Uterus (tissue), 4 donors: ENCODE data around the gene LMO3. TPM values are rescaled to one million over a fixed set of nuclear protein-coding genes. Genes with fewer than 3 reads are reported as not detected.

Source experiments
- DNase-seq, 2 donors: peaks; one replicate each; pipeline ENCODE4 v3.0.0-alpha.2; 2019 to 2020
- H3K27ac ChIP-seq, 2 donors: fragments of 200-600 bp; sonication (generic); 1 replicate in 1 of 2; 2 replicates in 1 of 2; pipeline ENCODE4 v1.5.1; 2016 to 2018
- H3K27me3 ChIP-seq, 2 donors: fragments of 200-600 bp; sonication (generic); one replicate each; pipeline ENCODE4 v1.5.1; 2018 to 2019; ENCODE audit warnings: control low read depth in 1 of 2
- H3K36me3 ChIP-seq, 2 donors: fragments of 200-600 bp; sonication (generic); one replicate each; pipeline ENCODE4 v1.5.1; 2019; ENCODE audit warnings: control low read depth in 1 of 2
- H3K4me1 ChIP-seq, 2 donors: fragments of 200-600 bp; sonication (generic); one replicate each; pipeline ENCODE4 v1.5.1; 2018 to 2019; ENCODE audit warnings: control low read depth in 1 of 2
- H3K4me3 ChIP-seq, 2 donors: fragments of 200-600 bp; sonication (generic); 1 replicate in 1 of 2; 2 replicates in 1 of 2; pipeline ENCODE4 v1.5.1; 2018 to 2019; ENCODE audit warnings: mild to moderate bottlenecking in 1 of 2
- H3K9me3 ChIP-seq, 2 donors: fragments of 200-600 bp; sonication (generic); one replicate each; pipeline ENCODE4 v1.5.1; 2019; ENCODE audit warnings: control low read depth in 1 of 2
- POLR2A ChIP-seq, 2 donors: fragments of 450-650 bp; IDR thresholded peaks; one replicate each; pipeline ENCODE4 v1.6.1; 2016; ENCODE audit warnings: antibody characterized with exemption in 2 of 2, mild to moderate bottlenecking in 1 of 2, moderate library complexity in 1 of 2
- intact Hi-C: fragments of 100-400 bp; cut with DNase I; formaldehyde crosslinking; loops from one replicate; pipeline ENCODE4 v1.15.1; 2023; ENCODE audit warnings: low total_unique reads
- total RNA-seq, 4 donors: library from RNA; depleted of rRNA in 3 of 4; stranded (reverse); fragments of >200 nt in 3 of 4; gene quantifications; one replicate each; pipeline versions ENCODE4 v1.1.0 to v1.2.4, GENCODE V29; 2014 to 2023
- TF ChIP-seq, protein P1 (sequence below), 4 experiments: fragments of 200-600 bp in 2 of 4; fragments of 450-650 bp in 2 of 4; sonication (generic) in 2 of 4; IDR thresholded peaks; one replicate each; pipeline ENCODE4 v1.5.1; 2016 to 2019; ENCODE audit warnings: antibody characterized with exemption in 4 of 4, mild to moderate bottlenecking in 2 of 4, moderate library complexity in 1 of 4
- donor health status: DM: yes; HTN: yes; CAD: no.

Gene LMO3
- total RNA-seq, 4 donors from 2014 or later = 20.9 to 130 (median 67.8) TPM

DNA sequence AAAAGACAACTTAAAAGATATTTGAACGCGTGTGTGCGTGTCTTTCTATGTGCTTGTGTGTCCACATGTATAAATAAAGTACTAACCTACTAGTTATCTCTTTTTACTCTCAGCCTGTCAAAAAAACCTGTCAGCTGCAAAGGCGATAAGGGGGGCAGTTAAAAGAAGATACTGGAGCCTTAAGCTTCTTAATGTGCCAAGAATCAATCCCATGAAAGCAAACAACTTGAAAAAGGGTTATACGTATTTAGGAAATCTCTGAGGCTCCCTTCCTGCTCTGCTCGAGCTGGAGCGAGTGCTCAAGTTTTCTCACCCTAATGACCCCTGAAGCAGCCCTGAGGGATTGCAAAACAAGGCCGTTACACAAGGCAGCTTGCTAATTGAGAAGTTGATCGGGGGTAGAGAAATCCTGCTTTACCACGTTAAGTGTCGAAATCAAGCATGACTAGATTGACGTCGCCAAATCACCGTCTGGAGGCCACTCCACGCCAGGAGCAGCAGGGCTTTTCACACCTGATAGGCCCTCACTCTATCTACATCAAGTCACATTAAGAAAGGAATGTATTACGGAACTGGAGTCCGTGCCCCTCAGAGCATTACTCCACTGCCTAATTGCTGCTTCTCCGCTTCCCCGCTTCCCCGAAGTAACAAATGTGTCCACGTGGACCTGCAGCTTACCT is 32.4 kb downstream of the LMO3 start:
- Histone ChIP-seq H3K4me3 (no peak overlapping the region), H3K27ac (no peak overlapping the region), H3K36me3 (no peaks in the 10 kb centered on the region), H3K27me3 (no peaks in the 10 kb centered on the region), H3K9me3 (no peaks in the 10 kb centered on the region), H3K4me1 (no peaks in the 10 kb centered on the region)
- intact Hi-C loops = no loop called here
- DNase-seq = peak; percentile 70 to 76
- no peak for TF ChIP-seq POLR2A (IDR thresholded peaks at IDR 0.05)
- TF ChIP-seq, protein P1, sequence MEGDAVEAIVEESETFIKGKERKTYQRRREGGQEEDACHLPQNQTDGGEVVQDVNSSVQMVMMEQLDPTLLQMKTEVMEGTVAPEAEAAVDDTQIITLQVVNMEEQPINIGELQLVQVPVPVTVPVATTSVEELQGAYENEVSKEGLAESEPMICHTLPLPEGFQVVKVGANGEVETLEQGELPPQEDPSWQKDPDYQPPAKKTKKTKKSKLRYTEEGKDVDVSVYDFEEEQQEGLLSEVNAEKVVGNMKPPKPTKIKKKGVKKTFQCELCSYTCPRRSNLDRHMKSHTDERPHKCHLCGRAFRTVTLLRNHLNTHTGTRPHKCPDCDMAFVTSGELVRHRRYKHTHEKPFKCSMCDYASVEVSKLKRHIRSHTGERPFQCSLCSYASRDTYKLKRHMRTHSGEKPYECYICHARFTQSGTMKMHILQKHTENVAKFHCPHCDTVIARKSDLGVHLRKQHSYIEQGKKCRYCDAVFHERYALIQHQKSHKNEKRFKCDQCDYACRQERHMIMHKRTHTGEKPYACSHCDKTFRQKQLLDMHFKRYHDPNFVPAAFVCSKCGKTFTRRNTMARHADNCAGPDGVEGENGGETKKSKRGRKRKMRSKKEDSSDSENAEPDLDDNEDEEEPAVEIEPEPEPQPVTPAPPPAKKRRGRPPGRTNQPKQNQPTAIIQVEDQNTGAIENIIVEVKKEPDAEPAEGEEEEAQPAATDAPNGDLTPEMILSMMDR (IDR thresholded peaks at IDR 0.05) = no peak

DNA sequence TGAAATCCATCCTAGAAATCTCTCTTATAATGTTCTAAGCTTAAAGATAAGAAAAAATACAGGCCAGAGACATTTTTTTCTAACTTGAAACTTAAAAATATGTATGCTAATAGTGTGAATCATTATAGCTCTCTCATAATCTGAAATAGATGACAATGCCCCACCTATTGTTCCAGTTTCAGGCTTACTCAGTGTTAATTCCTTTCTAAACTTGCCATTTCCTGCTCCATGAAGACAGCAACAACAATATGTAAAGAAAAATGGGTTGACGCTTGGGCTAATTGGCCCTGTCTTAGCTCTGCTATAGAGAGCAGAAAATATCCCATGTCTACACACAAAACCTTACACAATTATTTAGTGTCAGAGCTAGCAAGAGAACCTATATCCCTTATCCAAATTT is 37.1 kb downstream of the LMO3 start:
- no peak overlapping the region for H3K27ac ChIP-seq
- no peaks in the 10 kb centered on the region for H3K27me3 ChIP-seq
- no peak for DNase-seq
- H3K9me3 ChIP-seq = no peaks in the 10 kb centered on the region
- H3K4me3 ChIP-seq = no peak overlapping the region
- H3K36me3 ChIP-seq = no peaks in the 10 kb centered on the region
- intact Hi-C loops = no loop called here
- TF ChIP-seq, protein P1 (IDR thresholded peaks at IDR 0.05) = no peak
- TF ChIP-seq POLR2A (IDR thresholded peaks at IDR 0.05) = no peak
- H3K4me1 ChIP-seq = no peaks in the 10 kb centered on the region

DNA sequence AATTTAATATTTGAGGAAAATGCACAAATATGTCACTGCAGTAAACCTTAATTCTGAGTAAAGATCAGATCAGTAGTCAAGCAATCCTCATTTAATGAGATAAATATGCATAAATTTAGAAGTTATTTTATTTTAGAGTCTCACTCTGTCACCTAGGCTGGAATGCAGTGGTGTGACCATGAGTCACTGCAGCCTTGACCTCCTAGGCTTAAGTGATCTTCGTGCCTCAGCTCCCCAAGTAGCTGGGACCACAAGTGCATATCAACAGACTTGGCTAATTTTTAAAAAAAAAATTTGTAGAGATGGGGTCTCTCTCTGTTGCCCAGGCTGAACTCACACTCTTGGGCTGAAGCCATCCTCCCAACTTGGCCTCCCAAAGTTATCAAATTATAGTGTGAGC is 41.3 kb downstream of the LMO3 start:
- Histone ChIP-seq H3K27me3 (no peaks in the 10 kb centered on the region), H3K9me3 (no peaks in the 10 kb centered on the region), H3K27ac (no peak overlapping the region), H3K36me3 (no peaks in the 10 kb centered on the region), H3K4me1 (no peaks in the 10 kb centered on the region), H3K4me3 (no peak overlapping the region)
- no peak for TF ChIP-seq POLR2A (IDR thresholded peaks at IDR 0.05)
- TF ChIP-seq, protein P1 (IDR thresholded peaks at IDR 0.05) = no peak
- no peak for DNase-seq
- intact Hi-C loops = no loop called here

DNA sequence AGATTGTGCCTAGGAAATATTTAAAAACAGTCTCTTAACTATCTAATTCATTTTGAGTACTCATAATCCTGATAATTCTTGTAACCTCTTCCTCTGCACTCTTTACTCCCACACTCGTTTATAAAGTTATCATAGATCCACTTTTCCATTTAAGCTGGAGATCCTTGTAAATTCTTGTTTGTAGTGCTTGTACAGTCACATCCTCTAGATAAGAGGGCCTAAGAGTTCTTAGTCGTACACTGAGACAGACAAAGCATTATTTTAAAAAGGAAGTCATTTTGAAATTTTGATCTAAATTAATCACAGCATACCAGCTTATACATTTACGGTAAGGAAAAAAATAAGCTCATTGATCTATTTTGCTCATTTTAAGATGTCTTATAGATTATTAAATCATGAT is 42.5 kb downstream of the LMO3 start:
- no peaks in the 10 kb centered on the region for H3K36me3 ChIP-seq
- no peak overlapping the region for H3K27ac ChIP-seq
- no peak for DNase-seq
- H3K4me3 ChIP-seq = no peak overlapping the region
- no peaks in the 10 kb centered on the region for H3K27me3 ChIP-seq
- H3K9me3 ChIP-seq = no peaks in the 10 kb centered on the region
- no peaks in the 10 kb centered on the region for H3K4me1 ChIP-seq
- intact Hi-C loops = no loop called here
- TF ChIP-seq, protein P1 (IDR thresholded peaks at IDR 0.05) = no peak
- no peak for TF ChIP-seq POLR2A (IDR thresholded peaks at IDR 0.05)

DNA sequence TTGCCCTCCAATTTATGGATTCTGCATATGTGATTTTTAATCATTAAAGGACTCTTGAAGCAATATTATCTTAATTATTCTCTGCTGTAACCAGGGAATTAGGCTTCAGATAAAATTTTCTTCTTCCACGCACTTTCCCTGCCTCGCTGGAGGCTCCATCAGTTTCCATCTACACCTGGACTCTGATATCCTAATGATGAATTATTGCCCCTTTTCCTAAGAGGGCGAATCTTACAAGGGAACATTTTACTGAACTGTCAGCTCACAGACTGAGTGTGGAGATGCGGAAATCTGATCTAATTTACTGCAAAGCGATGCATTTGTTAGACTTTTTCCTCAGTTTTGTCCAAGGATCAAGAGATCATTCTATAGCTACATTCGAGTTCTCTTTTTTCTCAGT is 43.0 kb downstream of the LMO3 start:
- Histone ChIP-seq H3K4me3 (no peak overlapping the region), H3K36me3 (no peaks in the 10 kb centered on the region), H3K4me1 (no peaks in the 10 kb centered on the region), H3K27ac (no peak overlapping the region), H3K9me3 (no peaks in the 10 kb centered on the region), H3K27me3 (no peaks in the 10 kb centered on the region)
- TF ChIP-seq POLR2A (IDR thresholded peaks at IDR 0.05) = no peak
- TF ChIP-seq, protein P1 (IDR thresholded peaks at IDR 0.05) = no peak
- no peak for DNase-seq
- intact Hi-C loops = no loop called here
